ENCODE measurements around the gene DENND5A. TPM values are rescaled to one million over a fixed set of nuclear protein-coding genes. Genes with fewer than 3 reads are reported as not detected.

The DENND5A gene
- total and polyA plus RNA-seq, 2 of the 8 experiments (the other 6 are each of a cell fraction or from before 2014, with no cell fraction given), result 65.7 to 139 TPM

- Histone ChIP-seq H3K79me1 (ENCODE audit: low read depth, low read length) (peaks cover 8% of the 10 kb centered on the region), H2BK20ac (ENCODE audit: low read length) (no peak overlapping the region), H4K5ac (ENCODE audit: insufficient read length, low read depth, low read length) (no peak overlapping the region), H4K8ac (ENCODE audit: extremely low read depth, insufficient read depth, low read length) (no peak overlapping the region), H2BK12ac (ENCODE audit: low read depth, low read length) (no peak overlapping the region), H2BK120ac (replicated peaks; ENCODE audit: low read depth, low read length) (no peak overlapping the region), H3K4me2 (ENCODE audit: insufficient read depth in 1 of 2, low read depth in 2 of 2, low read length in 2 of 2) (no peak overlapping the region), H3K4ac (replicated peaks; ENCODE audit: insufficient read length, low read depth, low read length) (no peak overlapping the region), H2AFZ (ENCODE audit: low read length) (no peak overlapping the region), H2AK5ac (ENCODE audit: low read depth, low read length) (no peak overlapping the region), H3K18ac (ENCODE audit: extremely low read depth, low read length) (no peak overlapping the region), H3K23ac (ENCODE audit: insufficient read length) (no peak overlapping the region), H3K36me3 (ENCODE audit: control insufficient read depth in 2 of 4, insufficient read depth in 4 of 4, low read length in 3 of 4) (no peaks in the 10 kb centered on the region), H3K4me1 (replicated peaks in 1 of 4; ENCODE audit: control insufficient read depth in 3 of 4, insufficient read depth in 4 of 4, low read length in 3 of 4) (peaks cover 12 to 20% (median 18%) of the 10 kb centered on the region in 4 experiments; a peak in 6 of 7 replicates), H4K20me1 (replicated peaks in 1 of 2; ENCODE audit: control insufficient read depth in 1 of 2, insufficient read depth in 2 of 2, low read length in 2 of 2) (peaks cover 5 to 13% of the 10 kb centered on the region in 2 experiments), H2BK5ac (ENCODE audit: low read depth, low read length) (no peak overlapping the region), H3K56ac (replicated peaks; ENCODE audit: insufficient read length, low read depth, low read length) (no peak overlapping the region), H3K79me2 (ENCODE audit: control insufficient read depth in 1 of 2, insufficient read depth in 2 of 2, low read length in 2 of 2) (peaks cover 19 to 87% of the 10 kb centered on the region in 2 experiments), H3K9ac (replicated peaks in 1 of 4; ENCODE audit: extremely low read depth in 1 of 4, low read depth in 3 of 4, low read length in 3 of 4) (no peak overlapping the region), H3K4me3 (ENCODE audit: extremely low read depth in 1 of 4, insufficient read depth in 2 of 4, low read depth in 3 of 4, low read length in 4 of 4) (no peak overlapping the region), H3K9me3 (ENCODE audit: insufficient read depth in 2 of 2, low read depth in 1 of 2, low read length in 1 of 2) (no peaks in the 10 kb centered on the region), H3K23me2 (ENCODE audit: low read depth, low read length) (no peaks in the 10 kb centered on the region), H3K14ac (ENCODE audit: insufficient read length) (no peak overlapping the region), H2BK15ac (ENCODE audit: low read length) (no peak overlapping the region), H3K27me3 (replicated peaks in 1 of 4; ENCODE audit: control insufficient read depth in 3 of 4, extremely low read depth in 1 of 4, insufficient read depth in 3 of 4, low read length in 3 of 4) (peaks cover 0 to 5% (median 0%) of the 10 kb centered on the region in 4 experiments; a peak in 4 of 7 replicates), H4K91ac (replicated peaks; ENCODE audit: insufficient read length, low read length) (no peak overlapping the region), H3K27ac (ENCODE audit: low read depth, low read length) (no peak overlapping the region)
- POLR2A ChIA-PET (ENCODE audit: partially characterized antibody), result no interaction called here
- TF ChIP-seq PHF8 (conservative IDR thresholded peaks at IDR 0.05; ENCODE audit: low read depth, low read length), result no peak
- TF ChIP-seq, protein P1, sequence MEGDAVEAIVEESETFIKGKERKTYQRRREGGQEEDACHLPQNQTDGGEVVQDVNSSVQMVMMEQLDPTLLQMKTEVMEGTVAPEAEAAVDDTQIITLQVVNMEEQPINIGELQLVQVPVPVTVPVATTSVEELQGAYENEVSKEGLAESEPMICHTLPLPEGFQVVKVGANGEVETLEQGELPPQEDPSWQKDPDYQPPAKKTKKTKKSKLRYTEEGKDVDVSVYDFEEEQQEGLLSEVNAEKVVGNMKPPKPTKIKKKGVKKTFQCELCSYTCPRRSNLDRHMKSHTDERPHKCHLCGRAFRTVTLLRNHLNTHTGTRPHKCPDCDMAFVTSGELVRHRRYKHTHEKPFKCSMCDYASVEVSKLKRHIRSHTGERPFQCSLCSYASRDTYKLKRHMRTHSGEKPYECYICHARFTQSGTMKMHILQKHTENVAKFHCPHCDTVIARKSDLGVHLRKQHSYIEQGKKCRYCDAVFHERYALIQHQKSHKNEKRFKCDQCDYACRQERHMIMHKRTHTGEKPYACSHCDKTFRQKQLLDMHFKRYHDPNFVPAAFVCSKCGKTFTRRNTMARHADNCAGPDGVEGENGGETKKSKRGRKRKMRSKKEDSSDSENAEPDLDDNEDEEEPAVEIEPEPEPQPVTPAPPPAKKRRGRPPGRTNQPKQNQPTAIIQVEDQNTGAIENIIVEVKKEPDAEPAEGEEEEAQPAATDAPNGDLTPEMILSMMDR (IDR thresholded peaks at IDR 0.05; ENCODE audit: control extremely low read depth in 1 of 3, insufficient read depth in 1 of 3, low read depth in 1 of 3, low read length in 3 of 3), result no peak
- TF ChIP-seq MAFK (IDR thresholded peaks at IDR 0.05; ENCODE audit: low read depth, low read length), result no peak
- peak in 1 of 2 experiments; percentile 19 for DNase-seq (ENCODE audit: low read depth in 1 of 2, low spot score in 2 of 2)
- CTCF ChIA-PET (ENCODE audit: partially characterized antibody), result interaction anchor here (0.8 kb wide), 1 partner anchor 60 kb away, joined by 3 read pairs; no protein-coding TSS in a partner anchor
- 100% methylated on average over 1 of the region's 1 CpG; no CpG with 5 or more reads in 1 of the 2 experiments for WGBS, 2 experiments (ENCODE audit: extremely low coverage in 1 of 2, insufficient coverage in 1 of 2, insufficient read length in 1 of 2, insufficient replicate concordance in 2 of 2, low coverage in 1 of 2, low lambda C conversion rate in 2 of 2, missing lambda C conversion rate in 1 of 2)
- FAIRE-seq, result no peak
Measured at GRCh38 chr11:9225748-9226298, 39.3 kb downstream of the DENND5A start.

Measured in H1 (cell line).